Measurements from ENCODE around the gene ADAM30. TPM values are rescaled to one million over a fixed set of nuclear protein-coding genes. Genes with fewer than 3 reads are reported as not detected.

ADAM30 gene
- total RNA-seq, 4 donors from 2014 or later = not detected

DNA sequence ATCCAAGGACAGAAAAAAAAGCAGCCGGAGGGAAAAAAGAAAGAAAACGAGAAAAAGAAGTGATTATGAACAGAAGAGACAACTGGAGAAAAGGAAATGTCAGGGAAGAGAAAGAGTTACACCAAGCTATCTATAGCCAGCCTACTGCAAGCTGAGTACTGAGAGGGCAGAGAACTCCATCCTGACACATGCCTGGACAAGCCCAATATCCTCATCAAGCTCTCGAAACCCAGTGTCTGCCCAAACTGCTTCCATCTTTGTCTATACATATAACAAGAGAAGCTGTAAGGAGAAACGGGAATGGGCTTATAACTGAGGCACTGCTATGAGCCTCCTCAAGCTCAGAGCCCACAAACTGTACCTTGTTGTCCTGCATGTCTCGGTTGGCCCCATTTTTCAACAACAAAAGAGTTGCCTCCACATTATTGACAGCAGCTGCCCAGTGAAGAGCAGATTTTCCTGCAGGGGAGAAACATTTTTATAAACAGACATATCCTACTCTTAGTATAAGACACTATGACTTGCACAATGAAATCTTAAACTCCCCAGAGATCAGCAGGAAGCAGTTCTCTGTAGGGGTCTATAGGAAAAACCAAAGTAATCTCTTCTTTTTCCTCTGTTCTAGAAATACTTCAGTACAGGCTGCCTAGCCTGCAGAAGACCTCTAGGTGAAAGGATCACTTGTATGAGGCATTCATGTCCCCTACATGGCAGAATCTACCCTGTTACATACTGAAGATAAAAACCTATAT is 21.2 kb upstream of the ADAM30 start:
- Histone ChIP-seq H3K9me3 (no peaks in the 10 kb centered on the region), H3K36me3 (peaks cover 86% of the 10 kb centered on the region), H3K27me3 (no peaks in the 10 kb centered on the region), H3K4me1 (no peaks in the 10 kb centered on the region), H3K27ac (no peak overlapping the region), H3K4me3 (no peak overlapping the region)
- DNase-seq (ENCODE audit: low spot score in 2 of 2) = no peak
- 77% methylated on average over 5 of the region's 5 CpGs for WGBS
- TF ChIP-seq POLR2AphosphoS5 (IDR thresholded peaks at IDR 0.05) (no peak), POLR2A (IDR thresholded peaks at IDR 0.05) (no peak), EP300 (IDR thresholded peaks at IDR 0.05) (no peak)
- TF ChIP-seq, protein P1, sequence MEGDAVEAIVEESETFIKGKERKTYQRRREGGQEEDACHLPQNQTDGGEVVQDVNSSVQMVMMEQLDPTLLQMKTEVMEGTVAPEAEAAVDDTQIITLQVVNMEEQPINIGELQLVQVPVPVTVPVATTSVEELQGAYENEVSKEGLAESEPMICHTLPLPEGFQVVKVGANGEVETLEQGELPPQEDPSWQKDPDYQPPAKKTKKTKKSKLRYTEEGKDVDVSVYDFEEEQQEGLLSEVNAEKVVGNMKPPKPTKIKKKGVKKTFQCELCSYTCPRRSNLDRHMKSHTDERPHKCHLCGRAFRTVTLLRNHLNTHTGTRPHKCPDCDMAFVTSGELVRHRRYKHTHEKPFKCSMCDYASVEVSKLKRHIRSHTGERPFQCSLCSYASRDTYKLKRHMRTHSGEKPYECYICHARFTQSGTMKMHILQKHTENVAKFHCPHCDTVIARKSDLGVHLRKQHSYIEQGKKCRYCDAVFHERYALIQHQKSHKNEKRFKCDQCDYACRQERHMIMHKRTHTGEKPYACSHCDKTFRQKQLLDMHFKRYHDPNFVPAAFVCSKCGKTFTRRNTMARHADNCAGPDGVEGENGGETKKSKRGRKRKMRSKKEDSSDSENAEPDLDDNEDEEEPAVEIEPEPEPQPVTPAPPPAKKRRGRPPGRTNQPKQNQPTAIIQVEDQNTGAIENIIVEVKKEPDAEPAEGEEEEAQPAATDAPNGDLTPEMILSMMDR (IDR thresholded peaks at IDR 0.05) = no peak

DNA sequence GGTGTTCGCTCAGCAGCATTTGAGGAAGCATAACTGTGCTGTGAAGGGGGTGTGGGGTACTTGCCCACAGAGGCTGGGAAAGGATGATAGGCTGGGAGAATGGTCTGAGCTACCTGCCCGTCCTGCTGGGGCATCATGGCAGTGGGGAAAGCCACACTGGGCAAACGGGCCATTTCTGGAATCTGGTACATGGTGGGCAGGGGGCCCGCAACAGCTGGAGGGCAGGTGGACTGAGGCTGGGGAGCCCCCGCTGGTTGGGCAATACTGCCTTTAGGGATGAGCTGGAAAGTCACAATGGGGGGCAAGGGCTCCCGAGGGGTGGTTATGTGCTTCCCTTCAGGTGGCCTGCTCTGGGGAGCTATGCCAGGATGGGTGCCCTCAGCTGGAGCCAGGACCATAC is 19.2 kb upstream of the ADAM30 start:
- no peak overlapping the region for H3K27ac ChIP-seq
- WGBS = 90% methylated on average over 4 of the region's 6 CpGs
- no peak overlapping the region for H3K4me3 ChIP-seq
- no peaks in the 10 kb centered on the region for H3K9me3 ChIP-seq
- no peaks in the 10 kb centered on the region for H3K27me3 ChIP-seq
- H3K36me3 ChIP-seq = peaks cover 68% of the 10 kb centered on the region
- no peaks in the 10 kb centered on the region for H3K4me1 ChIP-seq
- DNase-seq (ENCODE audit: low spot score in 2 of 2) = no peak
- TF ChIP-seq EP300 (IDR thresholded peaks at IDR 0.05) (no peak), POLR2AphosphoS5 (IDR thresholded peaks at IDR 0.05) (no peak), POLR2A (IDR thresholded peaks at IDR 0.05) (no peak)
- TF ChIP-seq, protein P1 (IDR thresholded peaks at IDR 0.05) = no peak

DNA sequence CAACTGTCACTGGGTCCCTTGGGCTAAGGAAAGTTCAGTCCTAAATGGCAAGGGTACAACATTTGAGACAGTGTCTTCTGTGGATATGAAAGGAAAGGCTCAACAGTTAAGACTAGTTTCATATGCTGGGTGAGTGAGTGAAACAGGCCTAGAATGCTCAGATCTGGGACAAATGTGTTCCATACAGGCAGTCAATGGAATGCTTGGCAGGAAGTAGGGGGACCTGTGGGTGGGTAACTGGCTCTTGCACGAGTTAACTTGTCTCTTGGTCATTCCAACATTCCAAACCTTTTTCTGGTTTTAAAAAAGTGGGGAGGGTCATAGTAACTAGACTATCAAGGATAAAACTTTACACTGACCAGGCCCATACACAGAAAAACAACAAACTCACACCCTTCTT is 17.8 kb upstream of the ADAM30 start:
- Histone ChIP-seq H3K27me3 (no peaks in the 10 kb centered on the region), H3K4me3 (no peak overlapping the region), H3K9me3 (no peaks in the 10 kb centered on the region), H3K27ac (no peak overlapping the region), H3K4me1 (no peaks in the 10 kb centered on the region), H3K36me3 (peaks cover 56% of the 10 kb centered on the region)
- TF ChIP-seq POLR2A (IDR thresholded peaks at IDR 0.05) (no peak), EP300 (IDR thresholded peaks at IDR 0.05) (no peak), POLR2AphosphoS5 (IDR thresholded peaks at IDR 0.05) (no peak)
- TF ChIP-seq, protein P1 (IDR thresholded peaks at IDR 0.05) = no peak
- DNase-seq (ENCODE audit: low spot score in 2 of 2) = no peak
- WGBS = 40% methylated on average over 1 of the region's 1 CpG

DNA sequence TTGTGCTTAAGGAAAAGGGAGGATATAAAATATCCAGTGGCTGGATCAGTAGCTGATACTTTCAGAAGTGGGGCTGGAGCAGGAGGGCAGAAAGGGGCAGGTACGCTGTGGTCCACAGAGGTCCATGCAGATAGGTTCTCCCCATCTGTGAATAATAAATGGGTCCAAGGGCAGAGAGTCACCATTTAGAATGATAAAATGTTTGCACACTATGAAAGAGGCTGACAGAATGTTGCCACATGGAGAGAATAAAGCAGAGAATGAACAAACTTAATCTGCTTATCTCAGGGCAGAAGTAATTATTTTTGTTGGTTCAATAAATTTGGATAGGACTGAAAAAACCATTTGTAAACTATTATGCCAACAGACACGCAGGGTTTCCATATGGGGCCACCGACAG is 16.6 kb upstream of the ADAM30 start:
- H3K27me3 ChIP-seq = no peaks in the 10 kb centered on the region
- H3K4me3 ChIP-seq = no peak overlapping the region
- TF ChIP-seq POLR2A (IDR thresholded peaks at IDR 0.05) = no peak
- TF ChIP-seq, protein P1 (IDR thresholded peaks at IDR 0.05) = no peak
- TF ChIP-seq POLR2AphosphoS5 (IDR thresholded peaks at IDR 0.05) = no peak
- TF ChIP-seq EP300 (IDR thresholded peaks at IDR 0.05) = no peak
- no peak for DNase-seq (ENCODE audit: low spot score in 2 of 2)
- 93% methylated on average over 3 of the region's 3 CpGs for WGBS
- no peak overlapping the region for H3K27ac ChIP-seq
- no peaks in the 10 kb centered on the region for H3K4me1 ChIP-seq
- H3K9me3 ChIP-seq = no peaks in the 10 kb centered on the region
- peaks cover 45% of the 10 kb centered on the region for H3K36me3 ChIP-seq

DNA sequence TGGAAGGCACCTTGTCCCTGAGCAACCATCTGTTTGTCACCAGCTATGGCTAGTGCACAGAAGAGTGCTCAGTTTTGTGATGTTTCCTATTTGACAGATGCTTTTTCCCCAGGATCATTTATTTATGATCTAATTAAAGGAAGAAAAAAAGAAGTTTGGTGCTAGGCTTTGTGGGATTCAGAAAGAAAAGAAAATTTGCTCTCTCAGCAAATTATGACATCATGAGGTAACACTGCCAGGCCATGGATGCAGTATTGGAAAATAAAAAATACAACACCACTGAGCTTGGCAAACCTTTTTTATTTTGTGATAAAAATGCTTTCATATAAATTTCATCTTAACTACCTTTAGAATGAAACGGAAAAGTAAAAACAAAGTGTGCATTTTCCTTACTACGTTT is 15.5 kb upstream of the ADAM30 start:
- Histone ChIP-seq H3K4me1 (no peaks in the 10 kb centered on the region), H3K9me3 (no peaks in the 10 kb centered on the region), H3K4me3 (no peak overlapping the region), H3K36me3 (peaks cover 33% of the 10 kb centered on the region), H3K27me3 (no peaks in the 10 kb centered on the region), H3K27ac (no peak overlapping the region)
- DNase-seq (ENCODE audit: low spot score in 2 of 2) = no peak
- TF ChIP-seq POLR2AphosphoS5 (IDR thresholded peaks at IDR 0.05) = no peak
- TF ChIP-seq POLR2A (IDR thresholded peaks at IDR 0.05) = no peak
- TF ChIP-seq, protein P1 (IDR thresholded peaks at IDR 0.05) = no peak
- no peak for TF ChIP-seq EP300 (IDR thresholded peaks at IDR 0.05)
- 94% methylated on average over 2 of the region's 2 CpGs for WGBS

Measured in suprapubic skin (tissue), 4 donors.